SHP77 treated with DMSO at 0.1 percent for 48 hours (cell line): ENCODE results near the gene OR52N5.
A peak's percentile ranks its signal among the peaks of the same experiment; 100 is the strongest.

Experiments
- DNase-seq: peaks from one replicate; lab custom pipeline; 2025; lab: John Stamatoyannopoulos, UW

Gene OR52N5

DNA sequence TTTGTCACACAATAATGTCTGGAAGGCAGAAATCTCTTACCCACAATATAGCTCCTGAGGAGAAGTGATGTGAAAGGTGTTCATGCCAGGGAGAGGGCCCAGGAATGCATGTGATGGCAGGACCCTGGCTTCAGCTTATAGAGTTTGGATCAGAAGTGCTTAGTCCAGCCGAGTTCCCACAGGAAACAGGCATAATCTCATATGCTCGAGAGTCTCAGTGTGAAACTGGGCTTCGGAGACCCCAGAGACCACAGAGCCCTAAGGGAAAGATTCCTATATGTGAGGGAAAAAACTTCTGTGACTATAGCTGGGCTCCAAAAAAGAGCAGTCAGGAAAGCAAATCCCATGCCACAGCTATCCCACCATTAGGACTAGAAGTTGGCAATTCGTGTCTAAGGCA lies at the start of gene OR52N5:
TSS of gene OR52N5 (minus strand) at position 101 of the 400 bp plus-strand sequence. CDS start 4,721 bp downstream, outside the sequence.
- DNase-seq: no peak

DNA sequence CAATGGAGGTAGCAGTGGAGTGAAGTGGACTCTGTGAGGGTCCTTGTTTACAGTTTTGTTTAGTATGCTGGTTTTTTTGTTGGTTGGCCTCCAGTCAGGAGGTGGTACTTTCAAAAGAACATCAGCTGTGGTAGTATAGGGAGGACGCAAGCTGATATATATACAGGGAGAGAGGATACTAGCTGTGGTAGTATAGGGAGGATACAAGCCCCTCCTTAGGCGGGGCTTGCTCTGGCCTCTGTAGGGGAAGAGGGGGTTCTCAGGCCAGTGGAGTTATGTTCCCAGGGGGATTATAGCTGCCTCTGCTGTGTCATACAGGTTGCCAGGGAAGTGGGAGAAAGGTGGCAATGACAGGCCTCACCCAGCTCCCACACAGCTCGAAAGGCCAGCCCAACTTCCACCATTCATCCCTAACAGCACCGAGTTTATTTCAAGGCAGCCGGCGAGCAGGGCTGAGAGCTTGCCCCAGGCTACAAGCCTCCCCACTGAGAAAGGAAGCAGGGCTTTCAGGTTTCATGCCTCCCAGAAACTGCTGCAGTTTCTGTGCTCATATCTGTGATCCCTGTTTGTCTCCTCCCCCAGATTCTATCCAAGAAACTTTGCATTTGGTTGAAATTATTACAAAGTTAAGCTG lies 48.2 kb upstream of the OR52N5 start:
- no peak for DNase-seq

DNA sequence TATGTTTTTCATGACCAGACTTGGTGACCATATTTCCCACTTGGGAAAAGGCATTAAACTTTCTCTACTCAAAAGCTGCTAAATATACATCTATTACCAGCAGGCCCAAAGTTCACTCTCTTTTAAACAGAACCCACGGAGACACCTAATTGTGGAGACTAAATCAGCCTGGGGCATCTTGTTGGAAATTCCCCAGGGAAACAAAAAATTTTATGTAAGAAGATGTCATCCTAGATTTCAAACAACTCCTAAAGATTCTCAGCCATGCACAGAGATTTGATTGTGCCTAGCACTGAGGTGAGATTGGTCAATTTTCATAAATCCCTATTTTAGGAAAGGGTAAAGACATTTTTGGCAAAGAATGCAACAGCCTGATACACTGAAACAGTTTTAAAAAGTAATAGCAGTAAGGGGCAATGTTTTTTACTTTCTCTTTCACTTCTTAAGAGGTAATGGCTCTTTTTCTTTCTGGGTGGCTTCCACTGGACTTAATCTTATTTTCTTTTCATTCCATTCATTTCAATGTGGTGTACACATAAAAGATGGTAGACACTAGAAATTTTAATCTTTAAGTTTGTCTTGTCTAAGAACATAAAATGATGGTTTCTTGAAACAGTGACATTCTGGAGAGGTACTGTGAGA lies 35.2 kb upstream of the OR52N5 start:
- no peak for DNase-seq

DNA sequence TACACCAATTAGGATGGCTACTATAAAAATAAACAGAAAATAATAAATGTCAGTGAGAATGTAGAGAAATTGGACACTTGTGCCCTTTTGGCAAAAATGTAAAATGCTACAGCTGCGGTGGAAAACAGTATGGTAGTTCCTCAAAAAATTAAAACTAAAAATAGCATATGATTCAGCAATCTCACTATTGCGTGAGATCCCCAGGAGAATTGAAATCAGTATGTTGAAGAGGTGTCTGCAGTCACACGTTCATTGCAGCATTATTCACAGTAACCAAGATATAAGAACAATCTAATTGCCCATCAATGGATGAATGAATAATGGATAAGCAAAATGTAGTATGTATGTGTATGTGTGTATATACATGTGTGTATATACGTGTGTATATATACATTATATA lies 32.4 kb upstream of the OR52N5 start:
- DNase-seq: no peak

DNA sequence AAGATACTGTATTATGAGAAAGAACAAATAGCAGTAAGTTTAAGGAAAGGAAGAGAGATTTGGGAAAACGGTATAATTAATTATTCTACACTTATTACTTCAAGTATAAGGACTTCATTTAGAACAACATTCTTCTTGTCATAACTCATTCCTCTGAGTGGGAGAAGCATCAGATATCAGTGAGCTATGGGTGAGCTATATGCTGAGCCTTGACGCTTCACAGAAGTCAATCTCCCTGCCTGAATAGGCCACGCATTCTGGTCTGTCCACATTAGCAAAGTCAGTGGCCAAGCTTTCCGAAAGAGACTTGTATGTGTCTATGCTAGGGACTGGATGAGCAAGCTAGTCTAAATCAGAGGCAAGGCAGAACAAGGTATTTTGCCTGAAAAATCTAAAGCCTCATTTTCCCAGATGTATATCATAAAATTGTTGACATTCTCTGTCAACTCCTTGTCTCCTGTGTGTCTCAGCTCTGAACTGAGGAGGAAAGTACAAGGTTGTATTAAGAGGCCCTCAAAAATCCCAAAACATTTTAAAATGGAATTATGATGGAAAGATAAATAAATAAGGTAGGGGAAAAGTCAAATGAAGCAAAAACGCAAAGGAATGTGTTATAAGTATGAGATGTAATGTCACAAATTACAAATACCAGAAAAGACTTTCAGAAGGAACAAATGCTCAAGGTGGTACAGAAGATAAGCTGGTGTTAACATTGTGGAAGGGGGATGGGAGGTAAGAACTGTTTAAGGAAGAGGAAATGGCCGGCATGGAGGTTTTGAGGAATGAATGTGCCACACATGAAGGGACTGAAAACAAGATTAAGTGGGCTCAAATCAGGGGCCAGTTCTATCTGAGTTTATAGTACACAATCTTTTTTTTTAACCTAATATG lies 27.0 kb upstream of the OR52N5 start:
- no peak for DNase-seq

DNA sequence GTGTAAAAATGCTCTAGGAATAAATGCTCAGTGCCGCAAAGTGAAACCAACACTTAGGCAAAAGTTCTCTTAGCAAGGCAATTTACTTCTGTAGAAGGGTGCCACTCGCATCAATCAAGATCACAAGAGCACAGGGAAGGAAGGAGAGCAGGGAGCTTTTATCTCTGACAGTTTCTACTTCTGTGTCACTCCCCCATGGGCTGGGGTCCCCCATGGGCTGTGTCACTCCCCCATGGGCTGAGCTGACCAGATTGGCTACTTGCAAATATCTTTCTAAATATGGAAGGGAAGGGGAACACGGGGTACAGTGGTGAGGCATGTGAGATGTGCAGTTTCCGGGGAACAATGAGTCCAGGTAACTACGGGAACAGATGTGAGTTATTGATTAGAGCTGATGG lies 26.0 kb upstream of the OR52N5 start:
- no peak for DNase-seq

DNA sequence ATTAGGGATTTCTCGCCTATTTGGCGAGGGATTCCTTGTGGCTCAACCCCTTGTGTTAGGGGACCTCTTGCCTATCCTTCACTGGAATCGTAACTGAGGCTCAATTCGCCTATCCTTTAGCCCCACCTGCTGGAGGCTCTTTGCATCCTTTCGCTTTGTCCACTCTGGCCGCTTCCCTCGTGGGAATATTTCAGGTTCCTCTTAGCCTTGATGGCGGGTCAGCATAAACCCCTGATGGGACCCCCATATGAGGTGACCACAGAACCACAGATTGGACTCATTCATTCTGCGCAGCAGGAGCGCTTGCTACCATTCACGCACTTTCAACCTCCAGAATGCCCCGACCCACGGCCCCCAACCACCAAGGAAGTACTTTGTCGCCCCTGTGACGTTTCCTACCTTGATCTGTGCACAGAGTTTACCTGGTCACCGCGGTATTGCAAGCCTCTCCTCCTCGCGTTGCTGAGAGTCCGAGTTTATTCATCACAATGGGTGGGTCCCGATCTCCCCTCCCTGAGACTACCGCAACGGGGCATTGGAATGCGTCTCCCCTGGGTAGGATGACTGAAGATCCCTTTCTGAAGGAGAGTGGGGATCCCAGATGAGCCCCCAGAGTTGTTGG lies 25.5 kb upstream of the OR52N5 start, which contains the start of gene OR52N2:
TSS of gene OR52N2 (plus strand) at position 425 of the 622 bp plus-strand sequence. CDS start 11,412 bp downstream, outside the sequence.
- DNase-seq: peak; percentile 11

DNA sequence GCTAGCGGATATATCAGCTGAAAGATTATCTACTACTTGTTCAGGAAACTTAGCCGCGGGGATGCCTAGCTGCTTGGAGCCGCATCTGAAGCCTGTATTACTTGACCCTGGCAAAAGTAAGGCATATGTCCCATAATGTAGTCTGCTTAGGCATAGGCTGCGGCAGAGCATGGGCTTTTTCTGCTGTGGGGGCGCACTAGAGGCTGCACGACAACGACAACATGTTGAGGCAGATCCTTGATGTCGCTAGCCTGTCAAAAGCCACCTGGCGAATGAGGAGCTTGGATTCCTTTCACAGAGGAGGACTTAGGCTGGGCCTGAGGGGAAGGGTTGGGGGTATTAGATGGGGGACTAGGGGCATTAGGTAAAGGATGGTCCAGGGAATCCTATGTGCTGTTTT lies 24.4 kb upstream of the OR52N5 start:
- DNase-seq: no peak

DNA sequence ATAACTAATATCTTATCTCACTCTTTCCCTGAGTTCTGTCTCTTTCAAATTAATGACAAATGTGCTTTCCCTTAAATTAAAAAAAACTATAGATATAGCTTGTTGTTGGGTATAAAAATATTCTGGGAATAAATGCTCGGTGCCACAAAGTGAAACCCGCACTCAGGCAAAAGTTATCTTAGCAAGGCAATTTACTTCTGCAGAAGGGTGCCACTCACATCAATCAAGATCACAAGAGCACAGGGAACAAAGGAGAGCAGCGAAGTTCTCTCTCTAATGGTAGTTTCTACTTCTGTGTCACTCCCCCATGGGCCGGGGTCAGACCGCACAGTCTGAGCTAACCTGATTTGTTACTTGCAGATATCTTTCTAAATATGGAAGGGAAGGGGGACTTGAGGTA lies 20.8 kb upstream of the OR52N5 start:
- DNase-seq: no peak

DNA sequence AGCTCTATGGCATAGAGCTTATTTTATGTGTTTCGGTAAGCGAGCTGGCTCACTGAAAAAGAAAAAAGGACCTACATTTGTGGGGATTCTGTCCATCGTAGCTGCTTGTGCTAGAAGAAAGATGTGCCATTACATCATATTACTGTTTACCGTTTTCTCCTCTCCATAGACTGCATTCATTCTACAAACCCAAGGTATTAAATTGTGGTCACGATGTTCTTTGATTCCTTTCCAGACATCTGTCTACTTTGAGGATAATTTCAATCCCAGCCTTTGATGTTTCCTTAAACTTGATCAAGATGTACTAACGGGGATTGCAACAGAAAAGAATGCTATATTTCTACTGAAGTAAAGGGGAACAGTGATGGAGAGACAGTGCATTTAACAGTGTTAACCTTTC lies 13.4 kb upstream of the OR52N5 start:
- no peak for DNase-seq

DNA sequence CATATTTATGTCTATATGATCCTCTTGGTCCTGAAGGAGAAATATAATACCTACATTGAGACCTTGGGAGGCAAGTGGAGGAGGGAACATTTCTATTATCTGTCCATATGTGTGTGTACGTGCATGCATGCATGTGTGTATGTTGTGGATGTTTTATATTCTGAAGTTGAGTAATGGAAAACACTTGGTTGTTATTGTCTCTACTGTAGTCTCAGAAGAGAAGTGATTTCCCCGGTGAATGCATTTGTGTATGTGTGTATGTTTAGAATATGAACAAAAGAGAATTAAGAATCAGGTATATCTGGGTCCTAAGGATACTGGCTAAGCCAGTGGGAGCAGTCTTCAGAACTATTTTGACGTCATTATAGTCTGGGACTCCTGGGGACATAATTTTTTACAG lies 8.0 kb upstream of the OR52N5 start, which contains the start of gene OR52N1:
TSS of gene OR52N1 (minus strand) at position 101 of the 400 bp plus-strand sequence. CDS start 2,449 bp downstream, outside the sequence.
- DNase-seq: no peak

DNA sequence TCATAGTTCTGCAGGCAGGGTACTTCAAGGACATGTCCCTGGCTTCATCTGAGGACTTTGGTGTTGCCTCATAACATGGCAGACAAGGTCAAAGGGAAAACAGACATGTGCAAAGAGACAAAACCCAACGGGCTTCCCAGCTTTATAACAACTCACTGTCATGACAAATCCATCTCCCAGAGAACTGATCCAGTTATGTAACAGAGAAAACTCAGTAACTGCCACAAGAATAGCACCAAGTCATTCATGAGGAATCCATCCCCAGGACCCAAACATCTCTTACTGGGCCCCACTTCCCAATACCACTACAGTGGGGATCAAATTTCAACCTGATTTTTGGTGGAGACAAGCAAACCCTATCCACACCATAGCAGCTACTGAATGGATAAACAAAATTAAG lies 16.1 kb downstream of the OR52N5 start:
- DNase-seq: no peak

DNA sequence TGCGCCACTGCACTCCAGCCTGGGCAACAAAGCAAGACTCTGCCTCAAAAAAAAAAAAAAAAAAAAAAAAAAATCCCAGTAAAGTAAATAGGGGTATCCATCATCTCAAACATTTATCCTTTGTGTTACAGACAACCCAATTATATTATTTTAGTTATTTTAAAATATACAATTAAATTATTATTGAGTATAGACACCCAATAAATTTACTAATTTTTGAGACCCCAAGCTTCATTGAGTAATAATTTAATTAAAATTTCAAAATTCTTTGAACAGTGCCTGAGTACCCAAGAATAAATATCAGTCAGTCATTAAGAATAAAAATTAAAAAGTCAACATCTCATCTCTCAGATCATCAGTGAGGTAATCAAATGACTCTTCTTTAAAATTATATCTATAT lies 29.2 kb downstream of the OR52N5 start, which contains the start of gene OR52N4:
TSS of gene OR52N4 (plus strand) at position 301 of the 400 bp plus-strand sequence. CDS start 498 bp downstream, outside the sequence.
- DNase-seq: no peak

DNA sequence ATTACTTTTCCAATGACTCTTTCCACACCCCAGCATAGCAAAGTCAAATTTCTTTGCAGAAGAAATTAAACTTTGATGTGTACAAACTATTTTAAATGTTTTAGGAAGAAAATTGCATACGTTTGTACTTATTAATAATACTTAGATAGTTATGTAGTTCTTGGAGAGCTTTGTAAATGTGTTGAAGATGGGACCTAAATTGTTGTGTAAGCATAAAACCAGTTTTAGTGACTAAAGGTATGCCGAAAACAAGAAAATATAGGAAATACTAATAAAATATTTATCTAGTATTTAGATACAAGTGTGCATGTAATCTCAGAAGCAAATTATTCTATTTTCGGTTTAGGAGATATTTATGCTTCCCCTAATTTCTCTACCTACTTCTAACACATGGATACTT lies 33.3 kb downstream of the OR52N5 start:
- no peak for DNase-seq

DNA sequence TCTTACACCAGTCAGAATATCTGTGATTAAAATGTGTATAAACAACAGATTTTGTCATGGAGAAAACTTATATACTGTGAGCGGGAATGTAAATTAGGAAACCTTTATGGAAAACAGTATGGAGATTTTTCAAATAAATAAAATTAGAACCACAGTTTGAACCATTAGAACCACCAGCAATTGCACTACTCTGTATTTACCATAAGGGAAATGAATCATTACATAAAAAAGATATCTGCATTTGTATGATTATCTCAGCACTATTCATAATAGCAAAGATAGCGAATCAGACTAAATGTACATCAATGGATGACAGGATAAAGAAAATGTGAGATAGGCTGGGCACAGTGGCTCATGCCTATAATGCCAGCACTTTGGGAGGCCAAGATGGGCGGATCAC lies 36.5 kb downstream of the OR52N5 start:
- DNase-seq: no peak

DNA sequence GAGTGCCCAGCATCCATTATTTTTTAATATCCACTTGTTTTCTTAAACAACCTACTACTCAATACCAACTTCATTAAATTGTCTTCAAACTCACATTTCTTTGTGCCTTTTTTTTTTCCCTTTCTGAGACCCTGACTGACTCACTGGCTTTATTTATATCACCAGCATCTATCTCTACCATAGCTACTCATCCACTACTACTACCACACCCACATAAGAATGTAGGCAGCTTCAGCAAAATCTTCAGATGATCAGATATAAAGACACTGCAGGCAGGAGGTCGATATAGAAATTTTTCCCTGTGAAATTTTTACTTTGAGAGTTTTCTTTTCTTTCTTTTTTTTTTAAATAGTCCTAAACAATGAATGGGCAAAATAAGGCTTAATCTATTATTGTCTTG lies 44.7 kb downstream of the OR52N5 start:
- DNase-seq: no peak

DNA sequence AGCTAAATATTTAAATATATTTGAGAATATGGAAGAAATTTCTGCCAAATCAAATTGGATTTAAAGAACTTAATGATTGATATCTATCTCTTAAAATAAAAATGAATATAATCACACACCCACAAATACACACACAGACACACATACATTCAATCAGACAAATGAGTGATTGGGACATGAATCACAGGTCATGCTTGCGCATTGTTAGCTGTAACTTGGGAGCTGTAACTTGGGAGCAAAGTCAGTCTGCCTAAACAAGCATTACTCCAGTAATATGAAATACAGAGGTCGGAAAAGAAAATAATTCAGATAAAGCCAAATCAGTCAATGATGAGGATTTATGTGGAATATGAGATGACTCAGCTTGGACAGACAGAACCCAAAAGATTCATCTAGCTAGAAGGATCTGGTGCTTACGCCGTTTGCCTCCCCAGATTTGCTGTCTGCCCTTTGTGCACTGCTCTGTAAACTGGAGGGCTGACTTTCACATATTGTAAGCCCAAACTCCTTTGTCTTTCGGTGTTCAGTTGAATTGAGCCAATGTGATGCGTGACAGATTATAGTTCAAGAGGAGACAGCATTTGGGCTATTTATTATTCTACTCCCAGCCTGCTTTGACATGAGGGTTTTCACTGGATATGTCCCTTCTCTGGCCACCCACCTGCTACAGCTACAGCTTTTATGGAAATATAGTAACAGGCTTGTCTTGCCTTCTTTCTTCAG lies 45.3 kb downstream of the OR52N5 start:
- no peak for DNase-seq

DNA sequence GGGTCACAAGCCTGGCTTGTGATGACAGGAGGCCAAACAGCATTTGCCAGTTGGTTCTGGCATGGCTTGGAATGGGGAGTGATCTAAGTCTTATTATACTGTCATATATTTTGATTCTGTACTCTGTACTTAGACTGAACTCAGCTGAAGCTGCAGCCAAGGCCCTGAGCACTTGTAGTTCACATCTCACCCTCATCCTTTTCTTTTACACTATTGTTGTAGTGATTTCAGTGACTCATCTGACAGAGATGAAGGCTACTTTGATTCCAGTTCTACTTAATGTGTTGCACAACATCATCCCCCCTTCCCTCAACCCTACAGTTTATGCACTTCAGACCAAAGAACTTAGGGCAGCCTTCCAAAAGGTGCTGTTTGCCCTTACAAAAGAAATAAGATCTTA lies 46.1 kb downstream of the OR52N5 start:
- no peak for DNase-seq

DNA sequence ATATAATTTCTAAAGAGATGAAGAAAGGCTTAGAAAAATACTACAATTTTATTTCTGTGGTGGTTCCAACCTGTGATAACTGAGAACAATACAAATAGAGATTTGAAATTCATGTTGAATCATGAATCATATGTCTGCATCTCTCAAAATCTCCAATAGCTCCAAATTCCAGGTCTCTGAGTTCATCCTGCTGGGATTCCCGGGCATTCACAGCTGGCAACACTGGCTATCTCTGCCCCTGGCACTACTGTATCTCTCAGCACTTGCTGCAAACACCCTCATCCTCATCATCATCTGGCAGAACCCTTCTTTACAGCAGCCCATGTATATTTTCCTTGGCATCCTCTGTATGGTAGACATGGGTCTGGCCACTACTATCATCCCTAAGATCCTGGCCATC lies 46.8 kb downstream of the OR52N5 start, which contains the start of gene OR56B1:
TSS of gene OR56B1 (plus strand) at position 53 of the 400 bp plus-strand sequence. CDS start at position 122, 69 bp downstream.
- DNase-seq: no peak

DNA sequence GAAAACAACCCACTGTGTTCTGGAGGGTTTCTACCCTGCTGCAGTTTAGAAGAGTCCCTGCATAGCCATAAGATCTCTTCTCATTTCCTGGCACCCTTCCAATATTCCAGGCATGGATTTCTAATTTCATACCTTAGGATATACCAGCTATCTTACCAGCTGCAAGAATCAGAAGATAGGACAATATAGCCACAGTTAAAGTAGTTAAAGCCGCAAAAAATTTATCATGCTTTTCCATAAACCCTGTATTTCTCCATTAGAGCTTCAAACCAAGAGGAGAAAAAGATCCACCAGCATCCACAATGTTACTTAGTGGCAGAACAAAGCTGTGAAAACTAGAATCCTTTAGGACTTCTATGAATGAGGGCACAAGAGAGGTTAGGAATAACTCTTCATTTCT lies 55.5 kb downstream of the OR52N5 start:
- DNase-seq: no peak

DNA sequence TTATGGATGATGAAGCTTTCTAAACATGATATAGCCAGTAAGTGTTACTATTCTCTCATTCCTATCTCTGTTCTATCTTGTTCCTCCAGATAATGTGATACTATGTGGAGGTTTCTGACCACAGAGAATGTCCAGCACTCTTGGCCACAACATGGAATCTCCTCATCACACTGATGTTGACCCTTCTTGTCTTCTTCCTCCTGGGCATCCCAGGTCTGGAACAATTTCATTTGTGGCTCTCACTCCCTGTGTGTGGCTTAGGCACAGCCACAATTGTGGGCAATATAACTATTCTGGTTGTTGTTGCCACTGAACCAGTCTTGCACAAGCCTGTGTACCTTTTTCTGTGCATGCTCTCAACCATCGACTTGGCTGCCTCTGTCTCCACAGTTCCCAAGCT lies 56.8 kb downstream of the OR52N5 start:
- no peak for DNase-seq
